T-cell (primary cell): ENCODE measurements around the gene FOXP4. TPM values are rescaled to one million over a fixed set of nuclear protein-coding genes. Genes with fewer than 3 reads are reported as not detected.
A peak's percentile ranks its signal among the peaks of the same experiment; 100 is the strongest.

Experiments used
- ATAC-seq, 4 experiments: fragments of 200-7000 bp in 3 of 4; fragments of 150-1000 bp in 1 of 4; cut with Tn5 transposase; replicated peaks in 1 of 4; 1 replicate in 3 of 4; 2 replicates in 1 of 4; pipeline ENCODE4 v1.10.0; 2021; ENCODE audit warnings: moderate library complexity in 3 of 4, mild to moderate bottlenecking in 2 of 4, moderate number of reproducible peaks in 1 of 4
- CTCF ChIA-PET, 2 donors: fragments of 300-600 bp; sonication (Branson Sonifier 250); formaldehyde crosslinking; loops; one replicate each; lab custom pipeline; 2022; ENCODE audit warnings: antibody characterized with exemption in 2 of 2; lab: Charles Lee
- POLR2A ChIA-PET, 2 donors: fragments of 300-600 bp; sonication (Branson Sonifier 250); formaldehyde crosslinking; loops; one replicate each; lab custom pipeline; 2022; ENCODE audit warnings: antibody characterized with exemption in 2 of 2; lab: Charles Lee
- DNase-seq, 35 experiments: peaks; one replicate each; pipeline versions ENCODE4 v3.0.0 to v3.0.0-alpha.2; 2013 to 2023
- H3K27ac ChIP-seq: one replicate; pipeline ENCODE4 v1.5.1; 2013; ENCODE audit warnings: low read length
- H3K27me3 ChIP-seq, 2 experiments: replicated peaks in 1 of 2; 1 replicate in 1 of 2; 2 replicates in 1 of 2; pipeline versions ENCODE4 v1.6.1 to v1.7.0; 2013; ENCODE audit warnings: low read length in 1 of 2, mixed read lengths in 1 of 2; ENCODE audit not compliant: control insufficient read depth in 2 of 2, insufficient read depth in 2 of 2; ENCODE audit errors: extremely low read depth in 1 of 2
- H3K36me3 ChIP-seq, 2 donors: 1 replicate in 1 of 2; 2 replicates in 1 of 2; pipeline versions ENCODE4 v1.6.1 to v1.7.0; 2013; ENCODE audit warnings: low read length in 1 of 2; ENCODE audit not compliant: control insufficient read depth in 2 of 2, insufficient read depth in 1 of 2; ENCODE audit errors: extremely low read depth in 1 of 2
- H3K4me1 ChIP-seq, 2 experiments: 1 replicate in 1 of 2; 2 replicates in 1 of 2; pipeline versions ENCODE4 v1.6.1 to v1.7.0; 2013; ENCODE audit warnings: low read length in 2 of 2, mixed read lengths in 1 of 2; ENCODE audit not compliant: insufficient read depth in 2 of 2, control insufficient read depth in 1 of 2; ENCODE audit errors: extremely low read depth in 1 of 2
- H3K4me3 ChIP-seq, 2 donors: 1 replicate in 1 of 2; 2 replicates in 1 of 2; pipeline versions ENCODE4 v1.5.1 to v1.7.0; 2013; ENCODE audit warnings: mild to moderate bottlenecking in 2 of 2, low read length in 1 of 2, moderate library complexity in 1 of 2; ENCODE audit not compliant: control insufficient read depth in 1 of 2; ENCODE audit errors: extremely low read depth in 1 of 2
- H3K9me3 ChIP-seq: 2 replicates; pipeline ENCODE4 v1.7.0; 2013
- H3K27ac Mint-ChIP-seq, 2 donors: one replicate each; pipeline ENCODE4 v1.8.0; 2020 to 2021; ENCODE audit warnings: mild to moderate bottlenecking in 2 of 2, mixed read lengths in 2 of 2
- H3K27me3 Mint-ChIP-seq, 2 donors: one replicate each; pipeline ENCODE4 v1.8.0; 2021 to 2022; ENCODE audit warnings: mixed read lengths in 2 of 2
- H3K36me3 Mint-ChIP-seq: one replicate; pipeline ENCODE4 v1.8.0; 2021; ENCODE audit warnings: mixed read lengths
- H3K4me1 Mint-ChIP-seq, 3 donors: one replicate each; pipeline ENCODE4 v1.8.0; 2020 to 2022; ENCODE audit warnings: mixed read lengths in 3 of 3, mild to moderate bottlenecking in 1 of 3
- H3K4me3 Mint-ChIP-seq, 3 donors: one replicate each; pipeline ENCODE4 v1.8.0; 2020 to 2022; ENCODE audit warnings: mild to moderate bottlenecking in 3 of 3, mixed read lengths in 3 of 3, moderate library complexity in 3 of 3
- H3K9me3 Mint-ChIP-seq, 3 donors: one replicate each; pipeline ENCODE4 v1.8.0; 2020 to 2022; ENCODE audit warnings: mixed read lengths in 3 of 3
- WGBS: methylation state at CpG from one replicate; pipeline ENCODE4 v1.1.5; 2013; ENCODE audit warnings: missing lambda C conversion rate; ENCODE audit not compliant: insufficient coverage; 5-methylcytosine and 5-hydroxymethylcytosine counted together
- total RNA-seq, 35 experiments: library from RNA in 6 of 35; stranded (reverse) in 6 of 35; fragments of 120-200 nt in 1 of 35; gene quantifications; one replicate each; pipeline versions ENCODE4 v1.2.1 to v1.2.4 and lab custom pipeline; 2013 to 2026

The FOXP4 gene
- total RNA-seq, 5 donors from 2014 or later (not counting 1 experiment from before 2014, with no cell fraction given) = 4.6 to 10.1 (median 9.5) TPM

GRCh38 chr6:41555326-41556300, 9.4 kb downstream of the FOXP4 start:
- peaks cover 11 to 20% (median 17%) of the 10 kb centered on the region in 3 donors for H3K4me1 Mint-ChIP-seq
- peaks cover 9% of the 10 kb centered on the region for H3K36me3 Mint-ChIP-seq
- 94% methylated on average over 5 of the region's 15 CpGs for WGBS
- Histone ChIP-seq H3K4me1 (peaks cover 5 to 16% of the 10 kb centered on the region in 2 experiments), H3K27me3 (no peaks in the 10 kb centered on the region), H3K27ac (no peak overlapping the region), H3K4me3 (no peak overlapping the region), H3K9me3 (no peaks in the 10 kb centered on the region), H3K36me3 (no peaks in the 10 kb centered on the region)
- ChIA-PET POLR2A (interaction anchor here in 1 of 2 donors (0.6 kb wide), 1 partner anchor 870 kb away, joined by 8 read pairs; no protein-coding TSS in a partner anchor), CTCF (no interaction called here)
- peaks cover 2 to 9% of the 10 kb centered on the region in 2 donors for H3K27me3 Mint-ChIP-seq
- DNase-seq (no peak), ATAC-seq (no peak)
- H3K9me3 Mint-ChIP-seq = no peaks in the 10 kb centered on the region
- H3K4me3 Mint-ChIP-seq = no peak overlapping the region
- no peak overlapping the region for H3K27ac Mint-ChIP-seq

GRCh38 chr6:41557335-41557734, 11.2 kb downstream of the FOXP4 start:
- WGBS = 100% methylated on average over 1 of the region's 2 CpGs
- Mint-ChIP-seq H3K36me3 (peaks cover 3% of the 10 kb centered on the region), H3K4me1 (peaks cover 23 to 31% (median 28%) of the 10 kb centered on the region in 3 donors), H3K4me3 (no peak overlapping the region), H3K27ac (no peak overlapping the region), H3K27me3 (peaks cover 2 to 4% of the 10 kb centered on the region in 2 donors), H3K9me3 (no peaks in the 10 kb centered on the region)
- Histone ChIP-seq H3K4me3 (no peak overlapping the region), H3K27me3 (no peaks in the 10 kb centered on the region), H3K27ac (no peak overlapping the region), H3K36me3 (no peaks in the 10 kb centered on the region), H3K9me3 (no peaks in the 10 kb centered on the region), H3K4me1 (peaks cover 5 to 30% of the 10 kb centered on the region in 2 experiments)
- no peak for ATAC-seq
- POLR2A ChIA-PET = no interaction called here
- no peak for DNase-seq
- CTCF ChIA-PET = no interaction called here

GRCh38 chr6:41558033-41558807, 12.0 kb downstream of the FOXP4 start:
- H3K36me3 ChIP-seq = no peaks in the 10 kb centered on the region
- Mint-ChIP-seq H3K9me3 (no peaks in the 10 kb centered on the region), H3K27ac (no peak overlapping the region), H3K27me3 (peaks cover 2 to 4% of the 10 kb centered on the region in 2 donors), H3K36me3 (peaks cover 3% of the 10 kb centered on the region), H3K4me3 (no peak overlapping the region), H3K4me1 (peaks cover 23 to 33% (median 30%) of the 10 kb centered on the region in 3 donors)
- no peak overlapping the region for H3K27ac ChIP-seq
- ATAC-seq (no peak), DNase-seq (no peak)
- ChIA-PET CTCF (no interaction called here), POLR2A (no interaction called here)
- peaks cover 5 to 30% of the 10 kb centered on the region in 2 experiments for H3K4me1 ChIP-seq
- H3K27me3 ChIP-seq = no peaks in the 10 kb centered on the region
- H3K4me3 ChIP-seq = no peak overlapping the region
- WGBS = 100% methylated on average over 1 of the region's 4 CpGs
- no peaks in the 10 kb centered on the region for H3K9me3 ChIP-seq

- Histone ChIP-seq H3K9me3 (no peaks in the 10 kb centered on the region), H3K27ac (no peak overlapping the region), H3K4me1 (peaks cover 5 to 30% of the 10 kb centered on the region in 2 experiments), H3K36me3 (no peaks in the 10 kb centered on the region), H3K4me3 (peak overlapping the region; percentile 60 to 81), H3K27me3 (no peaks in the 10 kb centered on the region)
- no peaks in the 10 kb centered on the region for H3K9me3 Mint-ChIP-seq
- 50% methylated on average over 2 of the region's 7 CpGs for WGBS
- ChIA-PET POLR2A (no interaction called here), CTCF (no interaction called here)
- H3K27ac Mint-ChIP-seq = no peak overlapping the region
- peaks cover 3% of the 10 kb centered on the region for H3K36me3 Mint-ChIP-seq
- H3K27me3 Mint-ChIP-seq = peaks cover 2 to 4% of the 10 kb centered on the region in 2 donors
- peak in 1 of 35 experiments; percentile 4 for DNase-seq
- peaks cover 23 to 33% (median 30%) of the 10 kb centered on the region in 3 donors for H3K4me1 Mint-ChIP-seq
- no peak for ATAC-seq
- peak overlapping the region; percentile 79 to 87 (median 81) for H3K4me3 Mint-ChIP-seq
These were observed 13.7 kb downstream of the FOXP4 start for GRCh38 chr6:41559655-41560427.

- Mint-ChIP-seq H3K9me3 (no peaks in the 10 kb centered on the region), H3K36me3 (peaks cover 7% of the 10 kb centered on the region), H3K4me1 (peaks cover 23 to 33% (median 30%) of the 10 kb centered on the region in 3 donors), H3K4me3 (peak overlapping the region; percentile 79 to 87 (median 81)), H3K27ac (peak overlapping the region in 1 of 2 donors; percentile 22), H3K27me3 (peaks cover 2 to 3% of the 10 kb centered on the region in 2 donors)
- Histone ChIP-seq H3K4me1 (peaks cover 5 to 30% of the 10 kb centered on the region in 2 experiments), H3K4me3 (peak overlapping the region; percentile 60 to 81), H3K9me3 (no peaks in the 10 kb centered on the region), H3K27me3 (no peaks in the 10 kb centered on the region), H3K36me3 (peaks cover 0 to 1% of the 10 kb centered on the region in 2 donors), H3K27ac (peak overlapping the region; percentile 52)
- ChIA-PET POLR2A (no interaction called here), CTCF (interaction anchor here in 1 of 2 donors (0.5 to 1.0 kb wide), 4 partner anchors 42 to 171 kb away, joined by 3 to 8 read pairs (median 4); no protein-coding TSS in a partner anchor)
- peak; percentile 92 to 96 (median 94) for ATAC-seq
- peak; percentile 58 to 96 (median 92) for DNase-seq
- 3% methylated on average over 38 of the region's 53 CpGs for WGBS
These were observed 14.4 kb downstream of the FOXP4 start for GRCh38 chr6:41560431-41561192.
